SU-DHL-6 (cell line): ENCODE data around the gene CCSER2.

Experiments
- EZH2phosphoT487 ChIP-seq: fragments of 200-600 bp; sonication (generic), shearing (Covaris generic); conservative IDR thresholded peaks from 2 replicates; pipeline ENCODE4 v1.6.1; 2018; ENCODE audit warnings: mild to moderate bottlenecking, antibody characterized with exemption, low read length, moderate library complexity, mixed read lengths
- TF ChIP-seq, protein P1 (sequence below): fragments of 200-600 bp; sonication (generic); IDR thresholded peaks from one replicate; pipeline ENCODE4 v1.5.1; 2017; ENCODE audit warnings: antibody characterized with exemption, mild to moderate bottlenecking, low read length, moderate library complexity; ENCODE audit not compliant: insufficient read depth, poor library complexity, severe bottlenecking

DNA sequence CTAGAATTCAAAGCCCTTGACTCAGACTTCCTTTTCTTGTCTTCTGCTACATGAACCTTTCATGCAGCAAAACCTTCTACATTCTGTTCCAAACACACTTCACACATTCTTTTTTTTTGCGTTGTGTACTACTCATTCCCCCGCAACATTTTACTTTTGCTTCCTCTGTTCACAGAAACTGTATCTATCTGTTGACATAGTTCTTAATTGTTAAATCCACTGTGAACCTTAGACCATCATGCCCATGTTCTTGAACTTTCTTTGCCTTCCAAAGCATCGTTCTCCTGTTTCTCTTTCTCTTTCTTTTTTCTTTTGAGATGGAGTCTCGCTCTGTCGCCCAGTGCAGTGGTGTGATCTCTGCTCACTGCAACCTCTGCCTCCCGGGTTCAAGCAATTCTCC, 14.2 kb downstream of the CCSER2 start:
- TF ChIP-seq, protein P1, sequence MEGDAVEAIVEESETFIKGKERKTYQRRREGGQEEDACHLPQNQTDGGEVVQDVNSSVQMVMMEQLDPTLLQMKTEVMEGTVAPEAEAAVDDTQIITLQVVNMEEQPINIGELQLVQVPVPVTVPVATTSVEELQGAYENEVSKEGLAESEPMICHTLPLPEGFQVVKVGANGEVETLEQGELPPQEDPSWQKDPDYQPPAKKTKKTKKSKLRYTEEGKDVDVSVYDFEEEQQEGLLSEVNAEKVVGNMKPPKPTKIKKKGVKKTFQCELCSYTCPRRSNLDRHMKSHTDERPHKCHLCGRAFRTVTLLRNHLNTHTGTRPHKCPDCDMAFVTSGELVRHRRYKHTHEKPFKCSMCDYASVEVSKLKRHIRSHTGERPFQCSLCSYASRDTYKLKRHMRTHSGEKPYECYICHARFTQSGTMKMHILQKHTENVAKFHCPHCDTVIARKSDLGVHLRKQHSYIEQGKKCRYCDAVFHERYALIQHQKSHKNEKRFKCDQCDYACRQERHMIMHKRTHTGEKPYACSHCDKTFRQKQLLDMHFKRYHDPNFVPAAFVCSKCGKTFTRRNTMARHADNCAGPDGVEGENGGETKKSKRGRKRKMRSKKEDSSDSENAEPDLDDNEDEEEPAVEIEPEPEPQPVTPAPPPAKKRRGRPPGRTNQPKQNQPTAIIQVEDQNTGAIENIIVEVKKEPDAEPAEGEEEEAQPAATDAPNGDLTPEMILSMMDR: no peak
- no peak for TF ChIP-seq EZH2phosphoT487
